Neural progenitor cell (in vitro differentiated cells): ENCODE results near the gene SEC22A. TPM values are rescaled to one million over a fixed set of nuclear protein-coding genes. Genes with fewer than 3 reads are reported as not detected.
A peak's percentile ranks its signal among the peaks of the same experiment; 100 is the strongest.

Experiments
- DNase-seq: peaks from one replicate; pipeline ENCODE4 v3.0.0-alpha.2; 2016; ENCODE audit warnings: low spot score
- H2AFZ ChIP-seq: fragments of 200-600 bp; sonication (generic); replicated peaks from 2 replicates; pipeline ENCODE4 v1.6.1; 2016; ENCODE audit warnings: antibody characterized with exemption
- H3F3A ChIP-seq: fragments of 200-600 bp; sonication (generic); 2 replicates; pipeline ENCODE4 v1.6.1; 2016; ENCODE audit warnings: antibody characterized with exemption, low read depth
- H3K27ac ChIP-seq: fragments of 200-600 bp; sonication (generic); 2 replicates; pipeline ENCODE4 v1.5.1; 2016; ENCODE audit warnings: mild to moderate bottlenecking
- H3K27me3 ChIP-seq: fragments of 200-600 bp; sonication (generic); 2 replicates; pipeline ENCODE4 v1.6.1; 2016; ENCODE audit warnings: mild to moderate bottlenecking, moderate library complexity
- H3K36me3 ChIP-seq: fragments of 200-600 bp; sonication (generic); 2 replicates; pipeline ENCODE4 v1.5.1; 2016
- H3K4me1 ChIP-seq: fragments of 200-600 bp; sonication (generic); 2 replicates; pipeline ENCODE4 v1.6.1; 2016; ENCODE audit warnings: mixed run types
- H3K4me2 ChIP-seq: fragments of 200-600 bp; sonication (generic); 2 replicates; pipeline ENCODE4 v1.6.1; 2016
- H3K4me3 ChIP-seq: fragments of 200-600 bp; sonication (generic); 2 replicates; pipeline ENCODE4 v1.5.1; 2016
- H3K79me2 ChIP-seq: fragments of 200-600 bp; sonication (generic); 2 replicates; pipeline ENCODE4 v1.6.1; 2016; ENCODE audit warnings: low read depth
- H3K9ac ChIP-seq: fragments of 200-600 bp; sonication (generic); 2 replicates; pipeline ENCODE4 v1.6.1; 2016
- H3K9me3 ChIP-seq: fragments of 200-600 bp; sonication (generic); 2 replicates; pipeline ENCODE4 v1.5.1; 2016; ENCODE audit warnings: low read depth
- H4K20me1 ChIP-seq: fragments of 200-600 bp; sonication (generic); 2 replicates; pipeline ENCODE4 v1.6.1; 2016; ENCODE audit warnings: low read depth
- H3K27ac Mint-ChIP-seq: 3 replicates; pipeline ENCODE4 v1.8.0; 2021; ENCODE audit warnings: mixed read lengths
- H3K27me3 Mint-ChIP-seq: 2 replicates; pipeline ENCODE4 v1.8.0; 2022; ENCODE audit warnings: low read depth, mild to moderate bottlenecking, inconsistent platforms, moderate library complexity, mixed read lengths; ENCODE audit not compliant: insufficient read depth
- H3K36me3 Mint-ChIP-seq: 3 replicates; pipeline ENCODE4 v1.8.0; 2021; ENCODE audit warnings: mixed read lengths
- H3K4me1 Mint-ChIP-seq: 3 replicates; pipeline ENCODE4 v1.8.0; 2021; ENCODE audit warnings: mixed read lengths
- H3K4me3 Mint-ChIP-seq: 3 replicates; pipeline ENCODE4 v1.8.0; 2021; ENCODE audit warnings: mild to moderate bottlenecking, moderate library complexity, mixed read lengths
- H3K9me3 Mint-ChIP-seq: 3 replicates; pipeline ENCODE4 v1.8.0; 2020; ENCODE audit warnings: mixed read lengths
- CTCF ChIP-seq: fragments of 200-600 bp; sonication (generic); IDR thresholded peaks from 2 replicates; pipeline ENCODE4 v1.5.1; 2017; ENCODE audit warnings: antibody characterized with exemption, mild to moderate bottlenecking
- EZH2 ChIP-seq: fragments of 200-600 bp; sonication (generic); IDR thresholded peaks from 2 replicates; pipeline ENCODE4 v1.6.1; 2017; ENCODE audit warnings: antibody characterized with exemption, mild to moderate bottlenecking, moderate library complexity
- EZH2phosphoT487 ChIP-seq: fragments of 200-600 bp; sonication (generic); IDR thresholded peaks from 2 replicates; pipeline ENCODE4 v1.6.1; 2017; ENCODE audit warnings: antibody characterized with exemption
- total RNA-seq: library from RNA; depleted of rRNA; stranded (reverse); fragments of >200 nt; gene quantifications from 2 replicates; pipeline ENCODE4 v1.2.3, GENCODE V29; 2015; ENCODE audit warnings: low replicate concordance

The SEC22A gene
- total RNA-seq, 1 donor from 2014 or later, result 26.4 TPM

GRCh38 chr3:123281929-123282328 lies 80.2 kb downstream of the SEC22A start:
- H3K4me1 ChIP-seq, result no peaks in the 10 kb centered on the region
- H3K27ac Mint-ChIP-seq, result no peak overlapping the region
- no peak overlapping the region for H3K9ac ChIP-seq
- H3K4me3 Mint-ChIP-seq, result no peak overlapping the region
- H3K9me3 ChIP-seq, result no peaks in the 10 kb centered on the region
- no peaks in the 10 kb centered on the region for H3K27me3 ChIP-seq
- H3K4me2 ChIP-seq, result no peak overlapping the region
- H3K4me1 Mint-ChIP-seq, result no peaks in the 10 kb centered on the region
- H3K36me3 ChIP-seq, result no peaks in the 10 kb centered on the region
- peaks cover 11% of the 10 kb centered on the region for H4K20me1 ChIP-seq
- H3K36me3 Mint-ChIP-seq, result no peaks in the 10 kb centered on the region
- H3K27ac ChIP-seq, result no peak overlapping the region
- H2AFZ ChIP-seq, result no peak overlapping the region
- no peak overlapping the region for H3K4me3 ChIP-seq
- H3F3A ChIP-seq, result no peaks in the 10 kb centered on the region
- H3K9me3 Mint-ChIP-seq, result no peaks in the 10 kb centered on the region
- no peaks in the 10 kb centered on the region for H3K79me2 ChIP-seq
- TF ChIP-seq EZH2phosphoT487, result no peak
- no peak for TF ChIP-seq EZH2
- TF ChIP-seq CTCF, result no peak
- peaks cover 9% of the 10 kb centered on the region for H3K27me3 Mint-ChIP-seq
- DNase-seq, result no peak

- Histone ChIP-seq H3K27ac (no peak overlapping the region), H3K4me2 (no peak overlapping the region), H3K9ac (no peak overlapping the region), H2AFZ (no peak overlapping the region), H3K9me3 (no peaks in the 10 kb centered on the region), H3K79me2 (no peaks in the 10 kb centered on the region), H3K4me3 (no peak overlapping the region), H3K36me3 (no peaks in the 10 kb centered on the region), H4K20me1 (peaks cover 13% of the 10 kb centered on the region), H3K27me3 (no peaks in the 10 kb centered on the region), H3F3A (no peaks in the 10 kb centered on the region), H3K4me1 (no peaks in the 10 kb centered on the region)
- Mint-ChIP-seq H3K27ac (no peak overlapping the region), H3K36me3 (no peaks in the 10 kb centered on the region), H3K4me1 (no peaks in the 10 kb centered on the region), H3K4me3 (no peak overlapping the region), H3K9me3 (no peaks in the 10 kb centered on the region), H3K27me3 (peaks cover 11% of the 10 kb centered on the region)
- DNase-seq, result no peak
- peak; percentile 15 for TF ChIP-seq CTCF
- no peak for TF ChIP-seq EZH2
Measured at GRCh38 chr3:123282461-123282860, 80.7 kb downstream of the SEC22A start.

- Mint-ChIP-seq H3K36me3 (no peaks in the 10 kb centered on the region), H3K27ac (no peak overlapping the region), H3K9me3 (no peaks in the 10 kb centered on the region), H3K4me1 (no peaks in the 10 kb centered on the region), H3K27me3 (peaks cover 11% of the 10 kb centered on the region), H3K4me3 (no peak overlapping the region)
- H3K4me2 ChIP-seq, result no peak overlapping the region
- no peak for TF ChIP-seq EZH2phosphoT487
- TF ChIP-seq EZH2, result no peak
- no peak for TF ChIP-seq CTCF
- no peaks in the 10 kb centered on the region for H3K36me3 ChIP-seq
- no peaks in the 10 kb centered on the region for H3K4me1 ChIP-seq
- H3K9me3 ChIP-seq, result no peaks in the 10 kb centered on the region
- no peak overlapping the region for H3K4me3 ChIP-seq
- DNase-seq, result no peak
- no peak overlapping the region for H3K27ac ChIP-seq
- H3K79me2 ChIP-seq, result no peaks in the 10 kb centered on the region
- no peaks in the 10 kb centered on the region for H3K27me3 ChIP-seq
- no peak overlapping the region for H2AFZ ChIP-seq
- no peak overlapping the region for H3K9ac ChIP-seq
- peaks cover 13% of the 10 kb centered on the region for H4K20me1 ChIP-seq
- no peaks in the 10 kb centered on the region for H3F3A ChIP-seq
Measured at GRCh38 chr3:123283074-123283473, 81.3 kb downstream of the SEC22A start.
